ENCODE measurements around the gene MFN1.

MFN1 gene

GRCh38 chr3:179432451-179432850 lies 84.9 kb downstream of the MFN1 start:
- DNase-seq = no peak

- no peak for DNase-seq
Observed at GRCh38 chr3:179436517-179436916, 89.0 kb downstream of the MFN1 start.

DNA sequence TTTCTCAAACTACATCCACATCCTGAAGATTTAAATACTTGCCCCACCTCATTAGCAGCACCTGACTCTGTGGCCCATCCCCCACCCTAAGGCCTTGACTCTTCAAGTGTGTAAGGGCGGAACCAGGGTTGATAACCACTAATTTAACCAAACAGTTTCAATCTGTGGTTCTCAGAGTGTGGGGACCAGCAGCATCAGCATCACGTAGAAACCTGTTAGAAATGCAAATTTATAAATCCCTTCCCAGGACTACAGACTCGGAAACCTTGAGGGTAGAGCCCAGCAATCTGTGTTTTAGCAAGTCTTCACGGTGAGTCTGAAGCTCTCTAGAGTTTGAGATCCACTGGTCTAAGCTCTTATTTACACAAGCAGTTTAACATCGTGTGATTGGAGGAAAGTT lies 91.3 kb downstream of the MFN1 start:
- DNase-seq = no peak
